ENCODE results near the gene D2HGDH.

GRCh38 chr2:241809383-241810306 is 75.2 kb downstream of the D2HGDH start:
- no peak for TF ChIP-seq CHD4 (IDR thresholded peaks at IDR 0.05)
- no peak for TF ChIP-seq POLR2AphosphoS5 (IDR thresholded peaks at IDR 0.05; ENCODE audit: low read length)
- TF ChIP-seq ZNF687 (IDR thresholded peaks at IDR 0.05) = no peak
- no peak for TF ChIP-seq CEBPZ (IDR thresholded peaks at IDR 0.05; ENCODE audit: low read depth, low read length)
- no peak for TF ChIP-seq MXI1 (IDR thresholded peaks at IDR 0.05; ENCODE audit: low read depth, low read length)
- no peak for TF ChIP-seq USF1 (IDR thresholded peaks at IDR 0.05; ENCODE audit: borderline replicate concordance, extremely low read length, insufficient read depth, low read depth, low read length)
- TF ChIP-seq EP300 (IDR thresholded peaks at IDR 0.05; ENCODE audit: borderline replicate concordance in 1 of 2, control insufficient read depth in 1 of 2, low read depth in 2 of 2, low read length in 2 of 2) = no peak
- TF ChIP-seq MTA3 (IDR thresholded peaks at IDR 0.05; ENCODE audit: borderline replicate concordance, low read length) = no peak
- TF ChIP-seq POLR2A (IDR thresholded peaks at IDR 0.05; ENCODE audit: low read depth, low read length) = no peak
